Measurements from ENCODE around the gene PRELID1.
"Not testable (repeated sequence)": the region's sequence is repeated elsewhere in the genome, so short reads cannot be mapped to it uniquely, and the experiment has no call there.

PRELID1 gene

GRCh38 chr5:177300236-177300880 is 3.2 kb upstream of the PRELID1 start:
- no peak for DNase-seq

DNA sequence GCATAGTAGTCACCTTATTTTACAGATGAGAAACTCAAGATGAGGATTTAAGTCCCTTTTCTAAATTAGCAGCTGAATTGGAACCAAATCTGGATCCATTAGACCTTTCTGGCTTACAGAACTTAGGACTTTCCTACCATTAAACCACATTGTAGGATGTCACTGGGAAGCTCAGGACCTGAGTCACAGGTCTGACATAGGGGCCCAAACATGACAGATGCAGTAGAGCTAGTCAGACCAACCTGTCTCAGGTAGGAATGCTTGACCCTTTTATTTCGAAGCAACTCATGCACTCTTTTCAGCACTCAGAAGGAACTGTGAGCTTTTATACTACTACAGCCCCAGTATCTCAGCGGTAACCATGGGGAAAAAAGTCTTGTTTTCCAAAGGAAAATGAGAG is 2.6 kb upstream of the PRELID1 start:
- no peak for DNase-seq

GRCh38 chr5:177301503-177302165 is 2.0 kb upstream of the PRELID1 start:
- DNase-seq = peak; percentile 15

DNA sequence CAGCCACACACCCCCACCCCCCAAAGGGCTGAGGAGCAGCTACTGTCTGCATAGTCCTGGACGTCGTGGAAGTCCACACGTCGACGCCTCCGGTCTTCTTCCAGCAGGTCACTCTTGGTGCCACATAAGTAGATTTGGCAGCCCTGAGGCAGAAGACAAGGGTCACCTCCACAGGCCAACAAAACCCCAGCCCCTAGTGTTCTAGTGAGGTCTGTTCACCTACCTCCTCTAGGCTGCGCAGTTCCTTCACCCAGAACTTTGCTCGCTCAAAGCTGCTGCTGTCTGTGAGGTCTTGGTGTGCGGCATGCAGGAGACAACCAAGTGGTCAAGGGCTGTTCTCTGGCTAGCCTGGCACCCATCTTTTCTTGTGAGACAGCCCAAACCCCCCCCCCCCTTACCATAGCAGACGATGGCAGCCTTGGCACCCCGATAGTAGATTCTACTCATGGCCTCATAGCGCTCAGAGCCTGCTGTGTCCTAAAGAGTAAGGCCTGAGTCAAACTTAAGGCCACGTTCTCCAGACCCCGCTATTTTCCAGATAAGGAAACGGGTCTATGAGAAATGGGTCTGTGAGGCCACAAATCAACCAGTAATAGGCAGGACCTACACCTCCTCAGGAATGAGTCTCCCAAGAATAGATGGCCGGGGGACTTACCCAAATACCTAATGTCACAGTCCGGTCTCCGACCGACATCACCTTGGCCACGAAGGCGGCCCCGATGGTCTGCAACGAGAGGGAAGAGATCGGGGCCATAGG is 1.1 kb upstream of the PRELID1 start:
- peak; percentile 1 for DNase-seq

DNA sequence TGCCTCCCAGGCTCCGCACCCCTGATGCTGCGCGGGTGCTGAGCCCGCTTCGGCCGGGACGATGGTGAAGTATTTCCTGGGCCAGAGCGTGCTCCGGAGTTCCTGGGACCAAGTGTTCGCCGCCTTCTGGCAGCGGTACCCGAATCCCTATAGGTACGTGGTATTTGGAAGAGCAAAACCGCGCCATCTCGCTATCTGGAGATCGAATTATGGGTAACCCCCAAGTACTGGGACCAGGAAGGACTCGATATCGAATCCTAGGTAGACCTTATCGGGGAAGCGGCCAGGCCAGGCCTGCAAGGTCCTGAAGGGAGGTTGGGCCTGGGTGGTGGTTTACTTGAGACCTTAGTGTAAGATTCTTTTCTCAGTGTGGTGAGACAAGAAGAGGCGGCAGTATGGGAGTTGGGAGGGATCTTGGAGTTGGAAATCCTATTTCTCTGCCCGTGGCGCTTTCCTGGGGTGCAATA is 359 bp downstream of the PRELID1 start:
- DNase-seq = peak; percentile 4

DNA sequence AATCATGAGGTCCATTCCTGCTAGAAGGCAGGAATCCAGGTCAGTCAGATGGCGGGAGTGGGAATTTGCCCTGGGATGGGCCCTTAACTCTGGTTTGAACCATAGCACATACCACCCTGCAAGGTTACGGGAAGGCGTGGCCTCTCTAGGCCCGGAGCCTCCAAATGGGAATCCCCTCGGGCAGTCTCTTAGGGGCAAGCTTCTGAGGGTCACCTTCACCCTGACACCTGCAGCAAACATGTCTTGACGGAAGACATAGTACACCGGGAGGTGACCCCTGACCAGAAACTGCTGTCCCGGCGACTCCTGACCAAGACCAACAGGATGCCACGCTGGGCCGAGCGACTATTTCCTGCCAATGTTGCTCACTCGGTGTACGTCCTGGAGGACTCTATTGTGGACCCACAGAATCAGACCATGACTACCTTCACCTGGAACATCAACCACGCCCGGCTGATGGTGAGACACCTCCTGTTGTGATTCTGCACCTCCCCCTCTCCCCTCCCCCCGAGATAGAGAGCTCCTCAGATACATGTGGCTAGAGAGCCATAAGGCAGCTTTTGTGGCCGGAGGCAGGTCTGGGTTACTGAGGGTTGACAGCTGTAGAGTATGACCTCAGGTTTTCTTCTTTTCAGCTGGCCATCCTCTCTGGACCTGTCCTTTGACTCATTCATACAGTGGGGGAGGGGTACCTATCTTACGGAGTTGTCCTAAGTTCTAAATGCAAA is 957 bp downstream of the PRELID1 start:
- no peak for DNase-seq

DNA sequence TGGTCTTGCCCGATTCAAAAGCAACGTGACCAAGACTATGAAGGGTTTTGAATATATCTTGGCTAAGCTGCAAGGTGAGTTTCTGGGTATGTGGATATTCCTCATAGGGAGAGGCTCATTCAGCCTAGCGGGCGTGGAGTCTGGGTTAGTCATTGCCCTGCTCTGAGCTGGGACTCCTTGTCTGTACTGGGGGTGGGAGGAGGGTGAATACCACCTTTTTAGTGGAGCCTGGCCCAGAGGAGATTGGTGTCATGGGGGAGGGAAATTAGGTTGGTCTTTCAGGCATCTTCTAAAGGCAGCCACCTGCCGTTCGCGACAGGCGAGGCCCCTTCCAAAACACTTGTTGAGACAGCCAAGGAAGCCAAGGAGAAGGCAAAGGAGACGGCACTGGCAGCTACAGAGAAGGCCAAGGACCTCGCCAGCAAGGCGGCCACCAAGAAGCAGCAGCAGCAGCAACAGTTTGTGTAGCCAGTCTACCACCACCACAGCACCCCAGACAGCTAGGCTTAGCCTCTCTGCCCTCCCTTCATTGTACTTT is 2.6 kb downstream of the PRELID1 start:
- not testable (repeated sequence) for DNase-seq

DNA sequence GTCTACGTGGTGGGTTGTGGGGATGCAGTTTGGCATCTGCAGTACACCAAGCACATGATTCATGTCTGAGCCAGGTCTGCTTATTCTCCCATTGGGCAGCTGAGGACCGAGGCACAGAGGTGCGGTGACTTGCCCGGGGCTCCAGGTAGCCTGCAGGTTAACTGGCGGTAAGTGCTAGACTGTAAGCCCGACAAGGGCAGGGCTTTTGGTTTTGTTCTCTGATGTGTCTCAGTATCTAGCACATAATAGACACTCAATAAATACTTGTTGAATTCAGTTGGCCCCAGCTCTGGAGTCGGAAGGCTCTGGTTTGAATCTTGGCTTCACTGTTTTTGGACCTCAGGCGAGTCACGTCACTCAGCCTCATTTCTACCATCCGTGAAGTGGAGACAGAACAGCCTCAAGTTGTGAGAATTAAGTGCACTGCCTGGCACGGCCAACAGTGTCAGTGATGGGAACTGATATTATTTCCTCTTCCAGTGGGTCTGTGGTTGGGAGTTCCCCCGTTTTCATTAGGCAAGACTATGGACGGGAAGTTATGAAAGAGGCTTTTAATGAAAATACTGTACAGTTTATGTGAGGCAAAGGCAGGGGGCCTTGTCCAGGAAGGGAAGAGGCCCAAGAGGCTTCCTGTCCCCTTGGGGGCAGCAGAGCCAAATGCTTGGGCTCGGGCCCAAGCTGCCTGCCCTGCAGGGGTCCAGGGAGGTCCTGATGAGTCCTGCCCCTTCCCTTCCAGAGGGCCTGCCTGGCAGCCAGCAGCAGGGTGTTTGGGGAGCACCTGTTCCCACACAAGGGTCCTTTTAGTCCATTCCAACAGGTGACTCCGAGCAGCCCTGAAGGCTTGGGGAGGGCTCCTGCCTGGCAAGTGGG is 3.3 kb downstream of the PRELID1 start:
- no peak for DNase-seq

- DNase-seq = no peak
Observed at GRCh38 chr5:177307544-177308363, 4.2 kb downstream of the PRELID1 start.

DNA sequence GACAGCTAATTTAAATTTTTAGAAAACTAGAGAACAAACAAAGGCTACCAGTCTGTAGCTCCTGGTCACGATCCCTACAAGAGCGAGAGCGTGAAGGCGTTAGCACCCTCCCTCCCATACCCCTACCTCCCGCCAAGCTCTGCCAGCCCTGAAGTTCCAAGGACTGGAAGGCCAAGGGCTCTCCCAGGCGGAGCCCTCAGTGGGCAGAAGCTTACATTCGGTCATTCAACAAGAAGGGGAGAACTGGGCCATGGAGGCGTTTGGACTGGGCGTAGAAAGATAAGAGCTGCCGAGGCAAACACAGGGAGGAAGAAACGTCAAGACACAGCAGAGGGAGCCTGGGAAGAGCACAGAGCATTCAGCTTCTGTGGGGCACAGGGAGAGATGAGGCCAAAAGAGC is 5.1 kb downstream of the PRELID1 start:
- DNase-seq = no peak

GRCh38 chr5:177309351-177310191 is 6.0 kb downstream of the PRELID1 start:
- peak; percentile 9 for DNase-seq

DNA sequence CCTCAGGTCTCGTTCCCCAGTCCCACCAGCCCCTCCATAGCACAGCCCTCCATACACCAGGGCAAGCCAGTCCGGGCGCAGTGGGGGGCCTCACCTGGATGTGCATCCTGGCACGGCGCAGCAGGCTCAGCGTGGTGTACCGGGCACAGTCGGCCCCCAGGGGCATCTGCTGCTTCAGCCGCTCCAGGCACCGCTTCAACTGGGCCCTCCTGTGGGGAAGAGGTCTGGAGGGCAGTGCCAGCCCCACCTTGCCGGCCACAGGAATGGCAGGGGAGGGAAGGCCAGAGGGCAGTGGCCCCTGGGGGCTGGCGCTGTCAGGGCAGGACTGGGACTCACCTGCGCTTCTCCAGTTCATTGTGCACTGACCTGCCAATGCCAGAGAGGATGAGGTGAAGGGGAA is 6.7 kb downstream of the PRELID1 start:
- DNase-seq = peak; percentile 5

DNA sequence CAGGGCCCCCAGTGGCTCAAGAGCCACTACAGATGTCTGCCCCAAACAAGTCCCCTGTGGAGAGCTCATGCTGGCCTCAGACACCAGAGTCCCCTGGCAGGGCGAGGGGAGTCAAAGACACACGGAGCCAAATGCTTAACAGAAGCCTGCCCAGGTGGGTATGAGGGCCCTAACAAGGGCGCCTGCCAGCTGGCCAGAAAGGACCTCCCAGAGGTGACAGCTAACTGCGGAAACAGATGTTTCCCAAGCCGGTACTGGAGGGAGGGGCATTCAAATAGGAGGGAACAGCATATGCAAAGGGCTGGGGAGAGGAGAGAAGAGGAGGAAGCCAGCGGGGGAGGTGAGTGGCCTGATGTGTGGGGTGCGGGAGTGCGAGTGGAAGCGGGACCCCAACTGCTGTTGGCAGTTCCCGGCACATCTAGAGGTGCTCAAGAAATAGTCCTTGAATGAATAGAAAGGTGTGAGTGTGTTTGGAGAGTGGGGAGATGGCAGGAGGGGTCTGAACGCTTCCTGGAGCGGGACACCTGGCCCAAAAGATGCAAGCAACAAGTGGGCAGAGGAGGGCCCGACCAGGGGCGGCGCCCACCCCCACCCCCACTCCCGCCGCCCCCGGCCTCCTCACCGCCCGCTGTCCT is 7.3 kb downstream of the PRELID1 start:
- peak; percentile 27 for DNase-seq

DNA sequence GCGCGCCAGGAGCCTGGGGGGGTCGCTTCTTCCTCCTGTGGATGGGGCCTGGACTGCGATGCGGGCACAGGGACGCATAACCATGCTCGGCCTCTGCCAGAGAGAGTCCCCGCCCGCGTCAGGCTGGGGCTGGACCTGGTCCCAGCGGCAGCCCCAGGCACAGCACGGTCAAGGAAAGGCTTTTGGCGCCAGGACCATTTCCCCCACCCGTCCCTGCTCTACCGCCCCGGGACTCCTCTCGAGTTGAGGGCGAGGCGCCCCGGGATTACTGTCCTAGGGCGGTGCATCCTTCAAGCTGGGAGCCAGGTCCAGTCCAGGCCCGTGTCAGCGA is 7.8 kb downstream of the PRELID1 start:
- no peak for DNase-seq

GRCh38 chr5:177311723-177312648 is 8.4 kb downstream of the PRELID1 start, which contains the start of gene MXD3:
Gene MXD3, minus strand, starts transcription at chr5:177311898. Its CDS starts 68 bp downstream, at chr5:177311830.
- peak; percentile 93 for DNase-seq

DNA sequence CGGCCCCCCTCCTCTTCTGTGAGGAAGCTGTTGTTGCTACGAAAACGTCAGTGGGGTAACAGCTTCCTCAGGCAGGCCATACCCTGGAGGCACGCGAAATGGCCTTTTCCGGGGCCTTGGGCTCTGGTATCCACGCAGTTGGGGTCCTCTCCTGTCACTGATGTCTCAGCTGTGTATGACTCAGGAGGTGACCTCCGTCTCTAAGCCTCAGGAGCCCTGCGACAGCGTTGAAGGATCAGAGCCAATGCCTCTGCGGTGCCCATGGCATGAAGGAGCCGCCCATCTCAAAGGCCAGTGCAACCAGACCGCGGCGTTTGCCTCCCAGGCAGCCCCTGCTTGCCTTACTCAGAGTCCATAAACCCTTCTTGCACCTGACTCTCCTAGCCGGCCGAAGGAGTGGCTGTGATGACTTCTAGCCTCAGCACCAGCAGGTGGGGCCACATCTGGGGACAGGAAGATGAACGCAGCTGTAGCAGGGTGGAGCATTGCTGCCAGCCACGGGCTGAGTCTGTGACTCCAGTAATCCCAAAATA is 9.1 kb downstream of the PRELID1 start:
- peak; percentile 16 for DNase-seq

- DNase-seq = no peak
Observed at GRCh38 chr5:177313561-177314259, 10.1 kb downstream of the PRELID1 start.
